HepG2 (cell line): Measurements from ENCODE around the gene MXD1.

ENCODE experiments used
- PREB ChIP-seq: sonication (generic); formaldehyde crosslinking; IDR thresholded peaks from 2 replicates; pipeline ENCODE4 v1.4.0; 2020; ENCODE audit warnings: missing genetic modification reagents
- RNF2 ChIP-seq: fragments of 450-650 bp; conservative IDR thresholded peaks from 2 replicates; pipeline ENCODE4 v1.6.1; 2016; ENCODE audit warnings: low read depth

- TF ChIP-seq RNF2 (no peak), PREB (no peak)
Observed at GRCh38 chr2:69983392-69983966, 68.6 kb downstream of the MXD1 start.
